Parathyroid adenoma (tissue), 2 donors: ENCODE results near the gene SDC4.

Experiments used
- H2AFZ ChIP-seq: fragments of 300-600 bp; sonication (generic); one replicate; pipeline ENCODE4 v1.7.0; 2017; ENCODE audit warnings: antibody characterized with exemption, mild to moderate bottlenecking
- H3K27ac ChIP-seq: fragments of 300-600 bp; sonication (generic); one replicate; pipeline ENCODE4 v1.7.0; 2017
- H3K27me3 ChIP-seq: fragments of 300-600 bp; sonication (generic); one replicate; pipeline ENCODE4 v1.7.0; 2017; ENCODE audit warnings: low read length; ENCODE audit not compliant: control insufficient read depth, insufficient read depth
- H3K36me3 ChIP-seq: fragments of 300-600 bp; sonication (generic); one replicate; pipeline ENCODE4 v1.7.0; 2017; ENCODE audit warnings: low read length; ENCODE audit not compliant: control insufficient read depth, insufficient read depth
- H3K4me1 ChIP-seq: fragments of 300-600 bp; sonication (generic); one replicate; pipeline ENCODE4 v1.7.0; 2017; ENCODE audit warnings: control low read depth
- H3K4me2 ChIP-seq: fragments of 300-600 bp; sonication (generic); one replicate; pipeline ENCODE4 v1.7.0; 2017; ENCODE audit warnings: low read length
- H3K4me3 ChIP-seq: fragments of 300-600 bp; sonication (generic); one replicate; pipeline ENCODE4 v1.7.0; 2017; ENCODE audit warnings: low read depth, low read length
- H3K79me2 ChIP-seq: fragments of 300-600 bp; sonication (generic); one replicate; pipeline ENCODE4 v1.7.0; 2017; ENCODE audit warnings: control low read depth
- H3K9ac ChIP-seq: fragments of 300-600 bp; sonication (generic); one replicate; pipeline ENCODE4 v1.7.0; 2017; ENCODE audit warnings: mild to moderate bottlenecking
- H3K9me3 ChIP-seq: fragments of 300-600 bp; sonication (generic); one replicate; pipeline ENCODE4 v1.7.0; 2017; ENCODE audit warnings: low read length; ENCODE audit not compliant: control insufficient read depth
- TF ChIP-seq, protein P1 (sequence below): fragments of 300-600 bp; sonication (generic); IDR thresholded peaks from one replicate; pipeline ENCODE4 v1.7.0; 2017; ENCODE audit warnings: antibody characterized with exemption, mild to moderate bottlenecking
- donor health status: primary hyperparathyroidism.

Gene SDC4

DNA sequence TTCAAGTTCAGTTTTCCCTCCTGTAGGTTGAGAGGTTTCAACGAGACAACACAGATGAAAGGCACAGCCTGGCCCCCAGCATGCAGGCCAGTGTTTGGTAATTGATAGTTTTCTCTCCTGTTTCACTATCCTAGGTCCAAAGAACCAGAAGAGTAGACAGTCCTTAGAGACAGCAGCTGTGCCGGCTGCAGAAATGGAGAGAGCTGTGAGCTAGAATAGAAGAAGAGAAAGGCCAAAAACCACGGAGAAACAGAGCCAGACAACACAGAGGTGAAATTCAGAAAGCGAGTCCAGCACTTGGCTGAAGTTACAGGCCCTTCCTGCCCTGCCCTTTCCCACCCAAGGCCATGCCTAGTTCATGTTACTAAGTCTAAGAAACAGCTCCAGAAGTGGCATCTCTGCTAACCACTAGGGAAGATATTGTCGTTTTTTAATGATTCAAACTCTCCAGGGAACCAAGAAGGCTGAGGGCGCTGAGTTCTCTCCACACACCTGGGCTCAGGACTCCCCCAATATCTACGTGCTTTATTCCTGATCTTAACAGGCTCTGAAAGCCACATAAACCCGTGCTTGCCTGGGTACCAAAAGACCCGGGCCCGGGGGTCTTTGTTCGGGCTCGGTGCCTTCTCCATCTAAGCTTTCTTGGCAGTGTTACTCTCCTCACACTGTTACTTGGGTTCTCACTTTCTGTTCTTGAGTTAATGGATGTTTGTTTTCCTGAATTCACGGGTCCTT, 58.1 kb downstream of the SDC4 start:
- H2AFZ ChIP-seq: peak overlapping the region; percentile 10

DNA sequence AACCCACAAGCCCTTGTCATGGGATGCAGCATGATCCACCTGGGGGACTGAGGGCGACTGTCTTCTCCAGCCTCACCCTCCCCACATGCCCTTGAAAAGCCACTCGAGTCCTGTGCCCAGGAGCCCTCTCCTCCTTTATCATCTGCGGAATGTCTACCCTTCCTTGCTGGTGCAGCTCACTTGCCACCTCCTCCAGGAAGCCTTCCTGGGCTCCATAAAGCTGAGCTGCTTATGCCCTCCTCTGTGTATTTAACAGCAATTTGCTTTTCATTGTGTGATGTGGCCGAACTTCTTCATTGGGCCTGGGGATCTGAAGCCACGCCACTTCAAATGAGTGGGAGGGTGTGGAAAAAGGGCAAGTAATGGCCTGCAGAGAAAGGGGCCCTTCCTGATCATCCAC, 59.4 kb downstream of the SDC4 start:
- Histone ChIP-seq H3K27me3 (peaks cover 4% of the 10 kb centered on the region), H3K4me3 (no peak overlapping the region), H2AFZ (no peak overlapping the region), H3K4me2 (no peak overlapping the region), H3K4me1 (no peaks in the 10 kb centered on the region), H3K79me2 (no peaks in the 10 kb centered on the region), H3K36me3 (no peaks in the 10 kb centered on the region), H3K9ac (no peak overlapping the region), H3K27ac (no peak overlapping the region), H3K9me3 (no peaks in the 10 kb centered on the region)
- TF ChIP-seq, protein P1, sequence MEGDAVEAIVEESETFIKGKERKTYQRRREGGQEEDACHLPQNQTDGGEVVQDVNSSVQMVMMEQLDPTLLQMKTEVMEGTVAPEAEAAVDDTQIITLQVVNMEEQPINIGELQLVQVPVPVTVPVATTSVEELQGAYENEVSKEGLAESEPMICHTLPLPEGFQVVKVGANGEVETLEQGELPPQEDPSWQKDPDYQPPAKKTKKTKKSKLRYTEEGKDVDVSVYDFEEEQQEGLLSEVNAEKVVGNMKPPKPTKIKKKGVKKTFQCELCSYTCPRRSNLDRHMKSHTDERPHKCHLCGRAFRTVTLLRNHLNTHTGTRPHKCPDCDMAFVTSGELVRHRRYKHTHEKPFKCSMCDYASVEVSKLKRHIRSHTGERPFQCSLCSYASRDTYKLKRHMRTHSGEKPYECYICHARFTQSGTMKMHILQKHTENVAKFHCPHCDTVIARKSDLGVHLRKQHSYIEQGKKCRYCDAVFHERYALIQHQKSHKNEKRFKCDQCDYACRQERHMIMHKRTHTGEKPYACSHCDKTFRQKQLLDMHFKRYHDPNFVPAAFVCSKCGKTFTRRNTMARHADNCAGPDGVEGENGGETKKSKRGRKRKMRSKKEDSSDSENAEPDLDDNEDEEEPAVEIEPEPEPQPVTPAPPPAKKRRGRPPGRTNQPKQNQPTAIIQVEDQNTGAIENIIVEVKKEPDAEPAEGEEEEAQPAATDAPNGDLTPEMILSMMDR: no peak

More for the DNA sequence above, 58.1 kb downstream of the SDC4 start:
- Histone ChIP-seq H3K36me3 (no peaks in the 10 kb centered on the region), H3K4me1 (no peaks in the 10 kb centered on the region), H3K4me3 (no peak overlapping the region), H3K27ac (no peak overlapping the region), H3K79me2 (no peaks in the 10 kb centered on the region), H3K27me3 (no peaks in the 10 kb centered on the region), H3K9ac (no peak overlapping the region), H3K9me3 (no peaks in the 10 kb centered on the region), H3K4me2 (no peak overlapping the region)
- TF ChIP-seq, protein P1: no peak

DNA sequence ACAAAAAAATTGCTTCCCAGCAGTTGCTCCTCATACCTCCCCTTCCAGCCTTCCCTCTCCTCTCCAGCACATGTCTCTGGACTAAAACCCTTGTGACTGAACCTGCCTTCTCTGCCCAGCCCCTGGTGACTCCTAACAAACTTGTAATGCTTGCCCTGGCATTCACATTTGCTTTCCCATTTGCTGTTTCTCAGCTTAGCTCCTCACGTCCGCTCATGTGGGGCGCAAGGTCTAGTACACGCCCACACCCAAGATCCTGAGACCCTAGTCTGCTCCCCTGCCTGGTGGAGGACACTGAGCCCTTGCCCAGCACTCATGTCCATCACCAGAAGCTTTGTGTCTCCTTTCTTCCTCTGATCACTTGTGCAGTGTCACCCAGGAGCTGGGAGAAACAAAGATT, 59.8 kb downstream of the SDC4 start:
- Histone ChIP-seq H3K4me2 (no peak overlapping the region), H3K9me3 (no peaks in the 10 kb centered on the region), H3K79me2 (no peaks in the 10 kb centered on the region), H2AFZ (no peak overlapping the region), H3K4me1 (no peaks in the 10 kb centered on the region), H3K4me3 (no peak overlapping the region), H3K36me3 (no peaks in the 10 kb centered on the region), H3K27ac (no peak overlapping the region), H3K27me3 (peaks cover 4% of the 10 kb centered on the region), H3K9ac (no peak overlapping the region)
- TF ChIP-seq, protein P1: no peak

DNA sequence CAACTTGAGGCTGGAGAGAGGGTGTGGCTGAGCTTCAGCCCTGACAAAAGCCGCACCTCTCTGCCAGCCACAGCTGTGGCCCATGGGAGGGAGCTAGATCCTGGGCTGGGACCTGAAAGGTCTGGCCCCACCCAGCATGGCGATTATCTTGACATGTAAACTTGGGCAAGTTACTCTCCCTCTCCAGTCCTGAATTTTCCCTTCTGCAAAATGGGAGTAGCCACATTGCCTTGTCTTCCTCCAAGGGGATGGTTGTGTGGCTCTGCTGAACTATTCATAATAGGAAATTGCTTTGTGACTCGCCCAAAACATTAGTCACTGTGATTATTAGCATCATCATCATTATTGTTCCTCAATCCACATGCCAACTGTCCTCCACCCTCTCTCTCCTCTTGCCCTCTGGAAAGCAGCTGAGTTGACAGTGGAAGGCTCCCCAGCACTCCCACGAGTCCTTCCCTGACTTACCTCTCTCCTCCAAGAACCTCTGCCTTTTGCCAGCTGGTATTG, 64.6 kb downstream of the SDC4 start:
- Histone ChIP-seq H3K9ac (no peak overlapping the region), H3K4me2 (no peak overlapping the region), H3K4me1 (no peaks in the 10 kb centered on the region), H3K36me3 (no peaks in the 10 kb centered on the region), H2AFZ (no peak overlapping the region), H3K79me2 (no peaks in the 10 kb centered on the region), H3K27ac (no peak overlapping the region), H3K9me3 (no peaks in the 10 kb centered on the region), H3K4me3 (no peak overlapping the region), H3K27me3 (peaks cover 4% of the 10 kb centered on the region)
- TF ChIP-seq, protein P1: no peak
